A549 (cell line): ENCODE results near the gene CCDC85A. TPM values are rescaled to one million over a fixed set of nuclear protein-coding genes. Genes with fewer than 3 reads are reported as not detected.

ENCODE experiments used
- ATAC-seq, 2 experiments: fragments of 200-7000 bp in 1 of 2; fragments of >200 bp in 1 of 2; cut with Nextera tagmentation in 1 of 2; cut with Tn5 transposase in 1 of 2; 3 replicates each; pipeline versions ENCODE4 v1.8.0 to v1.9.1; 2018 to 2020; ENCODE audit warnings: mild to moderate bottlenecking in 1 of 2, moderate library complexity in 1 of 2
- CTCF ChIA-PET: fragments of 300-600 bp; sonication (Branson Sonifier 250); formaldehyde crosslinking; extraction: SDS; loops from one replicate; lab custom pipeline; 2021; ENCODE audit warnings: antibody characterized with exemption, inconsistent platforms; lab: Yijun Ruan, JAX
- POLR2A ChIA-PET: fragments of 350-600 bp; formaldehyde crosslinking; extraction: SDS; loops from one replicate; lab custom pipeline; 2021; ENCODE audit warnings: antibody characterized with exemption, inconsistent platforms; lab: Yijun Ruan, JAX
- DNase-seq, 2 experiments: peaks; one replicate each; pipeline versions ENCODE4 v3.0.0 to v3.0.0-alpha.2; 2011 to 2016; ENCODE audit warnings: low read depth in 1 of 2, low spot score in 1 of 2
- FAIRE-seq: peaks from 2 replicates; lab custom pipeline; 2011; peaks lifted over from hg19 to GRCh38; lab: Jason Lieb, UNC
- H3K27ac ChIP-seq, 2 experiments: fragments of >200 bp; sonication (Bioruptor Twin); formaldehyde crosslinking; 3 replicates each; pipeline ENCODE4 v1.5.1; 2016 to 2017
- H3K4me1 ChIP-seq: fragments of >200 bp; sonication (Bioruptor Twin); formaldehyde crosslinking; 3 replicates; pipeline ENCODE4 v1.6.1; 2016
- H3K4me2 ChIP-seq: fragments of >200 bp; sonication (Bioruptor Twin); formaldehyde crosslinking; 3 replicates; pipeline ENCODE4 v1.6.1; 2016
- H3K4me3 ChIP-seq: fragments of >200 bp; sonication (Bioruptor Twin); formaldehyde crosslinking; 3 replicates; pipeline ENCODE4 v1.5.1; 2016
- H3K9me3 ChIP-seq: fragments of >200 bp; sonication (Bioruptor Twin); formaldehyde crosslinking; 3 replicates; pipeline ENCODE4 v1.6.1; 2016
- CBX2 ChIP-seq: fragments of 200-600 bp; sonication (generic); IDR thresholded peaks from 2 replicates; pipeline ENCODE4 v1.6.1; 2016; ENCODE audit warnings: low read depth, mild to moderate bottlenecking, borderline replicate concordance
- ESRRA ChIP-seq: fragments of 150-350 bp; IDR thresholded peaks from 2 replicates; pipeline ENCODE4 v1.6.1; 2014; ENCODE audit warnings: mild to moderate bottlenecking, low read length, borderline replicate concordance
- GATA3 ChIP-seq: IDR thresholded peaks from 2 replicates; pipeline ENCODE4 v1.6.1; 2012; ENCODE audit warnings: borderline replicate concordance
- HOXA7 ChIP-seq: fragments of 250-450 bp; sonication (Bioruptor Pico); IDR thresholded peaks from 2 replicates; pipeline ENCODE4 v1.5.0; 2020; ENCODE audit warnings: mild to moderate bottlenecking, moderate library complexity
- MAFK ChIP-seq: fragments of 450-650 bp; IDR thresholded peaks from 2 replicates; pipeline ENCODE4 v1.6.1; 2014; ENCODE audit not compliant: partially characterized antibody
- NFE2L2 ChIP-seq: fragments of 150-350 bp; conservative IDR thresholded peaks from 2 replicates; pipeline ENCODE4 v1.6.1; 2014; ENCODE audit warnings: low read length
- NPAS2 ChIP-seq: fragments of 250-450 bp; sonication (Bioruptor Pico); IDR thresholded peaks from 2 replicates; pipeline ENCODE4 v1.8.0; 2022; ENCODE audit warnings: mild to moderate bottlenecking, moderate library complexity, borderline replicate concordance
- NR3C1 ChIP-seq: fragments of >200 bp; sonication (Bioruptor Twin); formaldehyde crosslinking; IDR thresholded peaks from 3 replicates; pipeline ENCODE4 v1.6.1; 2017
- POLR2AphosphoS2 ChIP-seq: conservative IDR thresholded peaks from 2 replicates; pipeline ENCODE4 v1.6.1; 2012; ENCODE audit warnings: low read length, improper control_type of control experiment, inconsistent platforms
- RCOR1 ChIP-seq: fragments of 150-350 bp; IDR thresholded peaks from 2 replicates; pipeline ENCODE4 v1.6.1; 2014; ENCODE audit warnings: antibody characterized with exemption, low read length, low read depth
- RFX5 ChIP-seq: fragments of 450-650 bp; IDR thresholded peaks from 2 replicates; pipeline ENCODE4 v1.7.1; 2014; ENCODE audit warnings: antibody characterized with exemption, mild to moderate bottlenecking, moderate library complexity
- SMC3 ChIP-seq: fragments of >200 bp; sonication (Bioruptor Twin); formaldehyde crosslinking; IDR thresholded peaks from 3 replicates; pipeline ENCODE4 v1.6.1; 2018; ENCODE audit warnings: inconsistent platforms
- SREBF2 ChIP-seq: fragments of 450-650 bp; IDR thresholded peaks from 2 replicates; pipeline ENCODE4 v1.6.1; 2014; ENCODE audit warnings: mild to moderate bottlenecking, moderate library complexity
- TFCP2L1 ChIP-seq: fragments of 250-450 bp; sonication (Bioruptor Pico); IDR thresholded peaks from 2 replicates; pipeline ENCODE4 v1.5.0; 2021; ENCODE audit warnings: mild to moderate bottlenecking
- ZC3H11A ChIP-seq: fragments of 450-650 bp; IDR thresholded peaks from 2 replicates; pipeline ENCODE4 v1.6.1; 2014; ENCODE audit warnings: antibody characterized with exemption, mild to moderate bottlenecking
- ZSCAN20 ChIP-seq: fragments of 250-450 bp; sonication (Bioruptor Pico); IDR thresholded peaks from 2 replicates; pipeline ENCODE4 v1.8.0; 2022; ENCODE audit warnings: mild to moderate bottlenecking, moderate library complexity
- WGBS: methylation state at CpG from one replicate; pipeline ENCODE4 v1.1.6; 2017; ENCODE audit errors: missing lambda C conversion rate; 5-methylcytosine and 5-hydroxymethylcytosine counted together
- polyA plus RNA-seq, 4 experiments: library from polyadenylated mRNA; depleted of rRNA in 3 of 4; stranded (reverse); fragments of >200 nt; fragmentation: RNase III in 1 of 4; extraction: RNeasy Plus Mini Kit Qiagen cat#74134 plus additional on column Dnase treatment in 1 of 4; gene quantifications; 2 replicates in 3 of 4; 3 replicates in 1 of 4; pipeline ENCODE4 v1.2.3, GENCODE V29; 2011 to 2017
- TF ChIP-seq, protein P1 (sequence below): fragments of >200 bp; sonication (Bioruptor Twin); formaldehyde crosslinking; IDR thresholded peaks from 3 replicates; pipeline ENCODE4 v1.6.1; 2016
- TF ChIP-seq, protein P2 (sequence below): fragments of 450-650 bp; IDR thresholded peaks from 2 replicates; pipeline ENCODE4 v1.6.1; 2014; ENCODE audit warnings: antibody characterized with exemption
- TF ChIP-seq, protein P3 (sequence below): IDR thresholded peaks from 2 replicates; pipeline ENCODE4 v1.6.1; 2012; ENCODE audit warnings: low read depth, borderline replicate concordance
- TF ChIP-seq, protein P4 (sequence below): fragments of 150-350 bp; IDR thresholded peaks from 2 replicates; pipeline ENCODE4 v1.6.1; 2014; ENCODE audit warnings: low read depth, mild to moderate bottlenecking, low read length
- TF ChIP-seq, protein P5 (sequence below): fragments of >200 bp; sonication (Bioruptor Twin); formaldehyde crosslinking; IDR thresholded peaks from 2 replicates; pipeline ENCODE4 v1.6.1; 2016
- TF ChIP-seq, protein P6 (sequence below): fragments of 200-600 bp; sonication (generic); IDR thresholded peaks from 2 replicates; pipeline ENCODE4 v1.6.1; 2016; ENCODE audit warnings: antibody characterized with exemption, mild to moderate bottlenecking, moderate library complexity

The CCDC85A gene
- polyA plus RNA-seq, 2 of the 4 experiments (the other 2 are of a cell fraction), result 0.05 to 0.30 TPM

DNA sequence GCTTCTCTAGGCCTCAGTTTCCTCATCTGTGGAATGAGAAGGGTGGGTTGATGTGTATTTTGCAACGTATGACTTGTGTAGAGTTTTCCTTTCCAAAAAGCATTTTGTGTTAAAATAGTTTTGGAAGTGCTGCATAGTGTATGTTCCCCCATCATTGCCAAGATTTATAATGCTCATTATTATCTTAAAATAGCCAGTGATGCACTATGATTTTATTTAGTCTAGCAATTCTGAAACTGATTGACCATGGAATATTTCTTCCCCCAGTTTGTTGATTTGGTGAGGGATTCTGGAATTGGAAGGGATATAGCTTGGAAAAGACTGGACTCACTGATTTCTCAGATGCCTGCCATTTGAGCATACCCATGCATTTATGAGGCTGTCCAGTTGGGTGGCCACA lies 130.6 kb downstream of the CCDC85A start:
- 2% methylated on average over 1 of the region's 1 CpG for WGBS
- ChIA-PET POLR2A (no interaction called here), CTCF (no interaction called here)
- ATAC-seq (no peak), DNase-seq (no peak), FAIRE-seq (no peak)
- H3K27ac ChIP-seq, result no peak overlapping the region
- TF ChIP-seq HOXA7 (CRISPR knock-in tag) (no peak), RFX5 (no peak), ZC3H11A (no peak), SMC3 (no peak), ZSCAN20 (CRISPR knock-in tag) (no peak), RCOR1 (no peak), NR3C1 (no peak)
- TF ChIP-seq, protein P1, sequence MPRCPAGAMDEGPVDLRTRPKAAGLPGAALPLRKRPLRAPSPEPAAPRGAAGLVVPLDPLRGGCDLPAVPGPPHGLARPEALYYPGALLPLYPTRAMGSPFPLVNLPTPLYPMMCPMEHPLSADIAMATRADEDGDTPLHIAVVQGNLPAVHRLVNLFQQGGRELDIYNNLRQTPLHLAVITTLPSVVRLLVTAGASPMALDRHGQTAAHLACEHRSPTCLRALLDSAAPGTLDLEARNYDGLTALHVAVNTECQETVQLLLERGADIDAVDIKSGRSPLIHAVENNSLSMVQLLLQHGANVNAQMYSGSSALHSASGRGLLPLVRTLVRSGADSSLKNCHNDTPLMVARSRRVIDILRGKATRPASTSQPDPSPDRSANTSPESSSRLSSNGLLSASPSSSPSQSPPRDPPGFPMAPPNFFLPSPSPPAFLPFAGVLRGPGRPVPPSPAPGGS, result no peak
- TF ChIP-seq, protein P2, sequence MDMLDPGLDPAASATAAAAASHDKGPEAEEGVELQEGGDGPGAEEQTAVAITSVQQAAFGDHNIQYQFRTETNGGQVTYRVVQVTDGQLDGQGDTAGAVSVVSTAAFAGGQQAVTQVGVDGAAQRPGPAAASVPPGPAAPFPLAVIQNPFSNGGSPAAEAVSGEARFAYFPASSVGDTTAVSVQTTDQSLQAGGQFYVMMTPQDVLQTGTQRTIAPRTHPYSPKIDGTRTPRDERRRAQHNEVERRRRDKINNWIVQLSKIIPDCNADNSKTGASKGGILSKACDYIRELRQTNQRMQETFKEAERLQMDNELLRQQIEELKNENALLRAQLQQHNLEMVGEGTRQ, result no peak
- H3K4me3 ChIP-seq, result no peak overlapping the region
- H3K4me2 ChIP-seq, result no peak overlapping the region
- no peaks in the 10 kb centered on the region for H3K4me1 ChIP-seq
- no peaks in the 10 kb centered on the region for H3K9me3 ChIP-seq

DNA sequence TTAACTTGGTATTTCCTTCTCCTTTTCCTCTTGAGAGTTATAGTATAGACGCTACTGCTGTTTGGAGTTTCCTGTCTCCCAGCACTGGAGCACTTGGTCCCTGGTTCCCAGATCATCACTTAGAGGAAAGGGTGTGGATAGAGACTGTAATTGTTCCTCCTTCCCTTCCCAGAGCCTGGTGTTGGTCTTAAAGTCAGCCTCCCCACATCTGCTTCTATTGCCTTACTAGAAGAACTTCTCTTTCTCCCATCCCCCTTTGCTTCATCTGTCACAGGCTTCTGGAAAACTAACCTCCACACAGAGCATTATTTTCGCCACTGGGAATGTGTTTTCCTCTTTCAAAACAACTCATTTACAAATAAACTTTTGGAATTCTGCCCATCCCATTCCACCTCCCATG lies 131.0 kb downstream of the CCDC85A start:
- no peaks in the 10 kb centered on the region for H3K9me3 ChIP-seq
- no peak overlapping the region for H3K4me3 ChIP-seq
- DNase-seq (no peak), FAIRE-seq (no peak), ATAC-seq (no peak)
- POLR2A ChIA-PET, result no interaction called here
- CTCF ChIA-PET, result no interaction called here
- no peak overlapping the region for H3K27ac ChIP-seq
- H3K4me1 ChIP-seq, result no peaks in the 10 kb centered on the region
- H3K4me2 ChIP-seq, result no peak overlapping the region
- 15% methylated on average over 2 of the region's 2 CpGs for WGBS
- TF ChIP-seq TFCP2L1 (no peak), SREBF2 (no peak), GATA3 (no peak), HOXA7 (CRISPR knock-in tag) (no peak), ESRRA (no peak), CBX2 (no peak)
- TF ChIP-seq, protein P3, sequence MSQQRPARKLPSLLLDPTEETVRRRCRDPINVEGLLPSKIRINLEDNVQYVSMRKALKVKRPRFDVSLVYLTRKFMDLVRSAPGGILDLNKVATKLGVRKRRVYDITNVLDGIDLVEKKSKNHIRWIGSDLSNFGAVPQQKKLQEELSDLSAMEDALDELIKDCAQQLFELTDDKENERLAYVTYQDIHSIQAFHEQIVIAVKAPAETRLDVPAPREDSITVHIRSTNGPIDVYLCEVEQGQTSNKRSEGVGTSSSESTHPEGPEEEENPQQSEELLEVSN, result no peak
- TF ChIP-seq, protein P4, sequence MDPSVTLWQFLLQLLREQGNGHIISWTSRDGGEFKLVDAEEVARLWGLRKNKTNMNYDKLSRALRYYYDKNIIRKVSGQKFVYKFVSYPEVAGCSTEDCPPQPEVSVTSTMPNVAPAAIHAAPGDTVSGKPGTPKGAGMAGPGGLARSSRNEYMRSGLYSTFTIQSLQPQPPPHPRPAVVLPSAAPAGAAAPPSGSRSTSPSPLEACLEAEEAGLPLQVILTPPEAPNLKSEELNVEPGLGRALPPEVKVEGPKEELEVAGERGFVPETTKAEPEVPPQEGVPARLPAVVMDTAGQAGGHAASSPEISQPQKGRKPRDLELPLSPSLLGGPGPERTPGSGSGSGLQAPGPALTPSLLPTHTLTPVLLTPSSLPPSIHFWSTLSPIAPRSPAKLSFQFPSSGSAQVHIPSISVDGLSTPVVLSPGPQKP, result no peak
- TF ChIP-seq, protein P5, sequence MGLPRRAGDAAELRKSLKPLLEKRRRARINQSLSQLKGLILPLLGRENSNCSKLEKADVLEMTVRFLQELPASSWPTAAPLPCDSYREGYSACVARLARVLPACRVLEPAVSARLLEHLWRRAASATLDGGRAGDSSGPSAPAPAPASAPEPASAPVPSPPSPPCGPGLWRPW, result no peak

DNA sequence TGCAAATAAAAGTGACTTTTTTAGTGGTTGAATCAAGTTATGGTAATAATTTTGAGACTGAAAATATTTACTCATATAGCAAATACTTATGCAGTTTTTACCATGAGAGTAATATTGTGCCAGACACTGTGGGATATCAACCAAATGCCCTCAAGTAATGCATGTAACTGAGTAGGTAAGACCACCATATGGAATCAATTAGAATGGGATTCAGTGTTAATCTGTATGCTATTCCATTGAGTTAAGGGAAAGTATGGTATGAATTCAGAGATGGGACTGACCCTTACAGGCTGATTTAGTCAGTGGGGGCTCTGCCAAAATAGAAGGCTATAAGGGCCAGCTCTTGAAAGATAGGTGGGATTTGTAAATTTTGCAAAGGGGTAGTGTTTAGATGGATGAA lies 131.6 kb downstream of the CCDC85A start:
- ATAC-seq (no peak), FAIRE-seq (no peak), DNase-seq (no peak)
- H3K4me1 ChIP-seq, result no peaks in the 10 kb centered on the region
- ChIA-PET POLR2A (no interaction called here), CTCF (no interaction called here)
- no peaks in the 10 kb centered on the region for H3K9me3 ChIP-seq
- H3K4me3 ChIP-seq, result no peak overlapping the region
- no peak for TF ChIP-seq POLR2AphosphoS2
- TF ChIP-seq MAFK, result no peak
- no peak for TF ChIP-seq NPAS2 (CRISPR knock-in tag)
- TF ChIP-seq, protein P2, result no peak
- TF ChIP-seq, protein P6, sequence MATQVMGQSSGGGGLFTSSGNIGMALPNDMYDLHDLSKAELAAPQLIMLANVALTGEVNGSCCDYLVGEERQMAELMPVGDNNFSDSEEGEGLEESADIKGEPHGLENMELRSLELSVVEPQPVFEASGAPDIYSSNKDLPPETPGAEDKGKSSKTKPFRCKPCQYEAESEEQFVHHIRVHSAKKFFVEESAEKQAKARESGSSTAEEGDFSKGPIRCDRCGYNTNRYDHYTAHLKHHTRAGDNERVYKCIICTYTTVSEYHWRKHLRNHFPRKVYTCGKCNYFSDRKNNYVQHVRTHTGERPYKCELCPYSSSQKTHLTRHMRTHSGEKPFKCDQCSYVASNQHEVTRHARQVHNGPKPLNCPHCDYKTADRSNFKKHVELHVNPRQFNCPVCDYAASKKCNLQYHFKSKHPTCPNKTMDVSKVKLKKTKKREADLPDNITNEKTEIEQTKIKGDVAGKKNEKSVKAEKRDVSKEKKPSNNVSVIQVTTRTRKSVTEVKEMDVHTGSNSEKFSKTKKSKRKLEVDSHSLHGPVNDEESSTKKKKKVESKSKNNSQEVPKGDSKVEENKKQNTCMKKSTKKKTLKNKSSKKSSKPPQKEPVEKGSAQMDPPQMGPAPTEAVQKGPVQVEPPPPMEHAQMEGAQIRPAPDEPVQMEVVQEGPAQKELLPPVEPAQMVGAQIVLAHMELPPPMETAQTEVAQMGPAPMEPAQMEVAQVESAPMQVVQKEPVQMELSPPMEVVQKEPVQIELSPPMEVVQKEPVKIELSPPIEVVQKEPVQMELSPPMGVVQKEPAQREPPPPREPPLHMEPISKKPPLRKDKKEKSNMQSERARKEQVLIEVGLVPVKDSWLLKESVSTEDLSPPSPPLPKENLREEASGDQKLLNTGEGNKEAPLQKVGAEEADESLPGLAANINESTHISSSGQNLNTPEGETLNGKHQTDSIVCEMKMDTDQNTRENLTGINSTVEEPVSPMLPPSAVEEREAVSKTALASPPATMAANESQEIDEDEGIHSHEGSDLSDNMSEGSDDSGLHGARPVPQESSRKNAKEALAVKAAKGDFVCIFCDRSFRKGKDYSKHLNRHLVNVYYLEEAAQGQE, result no peak
- TF ChIP-seq, protein P4, result no peak
- TF ChIP-seq NFE2L2, result no peak
- TF ChIP-seq, all 56 proteins: peak for 0
- Histone ChIP-seq H3K4me2 (no peak overlapping the region), H3K27ac (no peak overlapping the region)
